Measurements from ENCODE around the gene CCDC195.

DNA sequence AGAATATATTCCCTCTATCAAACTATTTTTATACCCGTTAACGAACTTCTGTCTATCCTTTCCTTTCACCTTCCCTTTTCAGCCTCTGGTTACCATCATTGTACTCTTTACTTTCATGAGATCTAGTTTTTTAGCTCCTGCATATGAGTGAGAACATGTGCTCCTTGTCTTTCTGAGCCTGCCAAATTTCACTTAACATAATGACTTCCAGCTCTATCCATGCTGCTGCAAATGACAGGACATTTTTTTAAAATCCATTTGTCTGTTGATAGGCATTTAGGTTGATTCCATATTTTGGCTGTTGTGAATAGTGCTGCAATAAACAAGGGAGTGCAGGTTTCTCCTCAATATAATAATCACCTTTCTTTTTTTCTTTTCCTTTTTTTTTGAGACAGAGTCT lies 8.2 kb upstream of the CCDC195 start:
- no peak for TF ChIP-seq EZH2 (IDR thresholded peaks at IDR 0.05; ENCODE audit: borderline replicate concordance, low read depth, low read length, severe bottlenecking)
- no peak for TF ChIP-seq CTCF (IDR thresholded peaks at IDR 0.05; ENCODE audit: borderline replicate concordance, extremely low read depth, low read length, poor library complexity, severe bottlenecking)

Data from DND-41 (cell line).